Adrenal gland (tissue), 5 donors: ENCODE measurements around the gene PRKCH.

Source experiments
- POLR2A ChIP-seq, 2 donors: fragments of 450-650 bp; IDR thresholded peaks; one replicate each; pipeline ENCODE4 v1.6.1; 2017; ENCODE audit warnings: antibody characterized with exemption in 2 of 2, mild to moderate bottlenecking in 2 of 2, moderate library complexity in 1 of 2
- TF ChIP-seq, protein P1 (sequence below), 6 experiments: fragments of 450-650 bp in 4 of 6; fragments of 200-600 bp in 2 of 6; sonication (generic) in 1 of 6; IDR thresholded peaks; 1 replicate in 5 of 6; 2 replicates in 1 of 6; pipeline versions ENCODE4 v1.5.1 to v1.8.0; 2016 to 2021; ENCODE audit warnings: antibody characterized with exemption in 6 of 6, mild to moderate bottlenecking in 2 of 6, moderate library complexity in 1 of 6
- donor health status: DM: no; HTN: no; CAD: no.

GRCh38 chr14:61281948-61282275, 39.5 kb upstream of the PRKCH start:
- TF ChIP-seq, protein P1, sequence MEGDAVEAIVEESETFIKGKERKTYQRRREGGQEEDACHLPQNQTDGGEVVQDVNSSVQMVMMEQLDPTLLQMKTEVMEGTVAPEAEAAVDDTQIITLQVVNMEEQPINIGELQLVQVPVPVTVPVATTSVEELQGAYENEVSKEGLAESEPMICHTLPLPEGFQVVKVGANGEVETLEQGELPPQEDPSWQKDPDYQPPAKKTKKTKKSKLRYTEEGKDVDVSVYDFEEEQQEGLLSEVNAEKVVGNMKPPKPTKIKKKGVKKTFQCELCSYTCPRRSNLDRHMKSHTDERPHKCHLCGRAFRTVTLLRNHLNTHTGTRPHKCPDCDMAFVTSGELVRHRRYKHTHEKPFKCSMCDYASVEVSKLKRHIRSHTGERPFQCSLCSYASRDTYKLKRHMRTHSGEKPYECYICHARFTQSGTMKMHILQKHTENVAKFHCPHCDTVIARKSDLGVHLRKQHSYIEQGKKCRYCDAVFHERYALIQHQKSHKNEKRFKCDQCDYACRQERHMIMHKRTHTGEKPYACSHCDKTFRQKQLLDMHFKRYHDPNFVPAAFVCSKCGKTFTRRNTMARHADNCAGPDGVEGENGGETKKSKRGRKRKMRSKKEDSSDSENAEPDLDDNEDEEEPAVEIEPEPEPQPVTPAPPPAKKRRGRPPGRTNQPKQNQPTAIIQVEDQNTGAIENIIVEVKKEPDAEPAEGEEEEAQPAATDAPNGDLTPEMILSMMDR (IDR thresholded peaks at IDR 0.05), result no peak
- TF ChIP-seq POLR2A (IDR thresholded peaks at IDR 0.05), result no peak
